Activated CD4-positive, alpha-beta T cell treated with anti-CD3 and anti-CD28 coated beads, Interleukin-2, amount 10 ng/mL, durations not matched to agents 7 days and 5 days (primary cell): ENCODE data around the gene CAMSAP1. TPM values are rescaled to one million over a fixed set of nuclear protein-coding genes. Genes with fewer than 3 reads are reported as not detected.
A peak's percentile ranks its signal among the peaks of the same experiment; 100 is the strongest.

Source experiments
- CTCF ChIA-PET: fragments of 350-600 bp; sonication (Branson Sonifier 250); formaldehyde crosslinking; loops from one replicate; lab custom pipeline; 2021; ENCODE audit warnings: antibody characterized with exemption; lab: Charles Lee
- POLR2A ChIA-PET: fragments of 350-600 bp; sonication (Branson Sonifier 250); formaldehyde crosslinking; loops from one replicate; lab custom pipeline; 2021; ENCODE audit warnings: antibody characterized with exemption; lab: Charles Lee
- DNase-seq: peaks from one replicate; pipeline ENCODE4 v3.0.0-alpha.2; 2020
- H3K27ac Mint-ChIP-seq: one replicate; pipeline ENCODE4 v1.8.0; 2021; ENCODE audit warnings: mild to moderate bottlenecking, moderate library complexity, mixed read lengths
- H3K27me3 Mint-ChIP-seq: one replicate; pipeline ENCODE4 v1.8.0; 2021; ENCODE audit warnings: mixed read lengths
- H3K36me3 Mint-ChIP-seq: one replicate; pipeline ENCODE4 v1.8.0; 2021; ENCODE audit warnings: low read depth, mixed read lengths
- H3K4me1 Mint-ChIP-seq: one replicate; pipeline ENCODE4 v1.8.0; 2021; ENCODE audit warnings: mixed read lengths
- H3K4me3 Mint-ChIP-seq: one replicate; pipeline ENCODE4 v1.8.0; 2021; ENCODE audit warnings: mild to moderate bottlenecking, moderate library complexity, mixed read lengths
- H3K9me3 Mint-ChIP-seq: one replicate; pipeline ENCODE4 v1.8.0; 2021; ENCODE audit warnings: mixed read lengths
- total RNA-seq, 2 experiments: library from RNA; stranded (reverse); gene quantifications; one replicate each; pipeline ENCODE4 v1.2.3, GENCODE V29; 2021

CAMSAP1 gene
- total RNA-seq, 2 experiments from 2014 or later: 20.4 to 22.7 TPM

GRCh38 chr9:135931349-135931820 lies 24.0 kb upstream of the CAMSAP1 start:
- Mint-ChIP-seq H3K4me1 (peaks cover 7% of the 10 kb centered on the region), H3K27ac (no peak overlapping the region), H3K9me3 (peaks cover 3% of the 10 kb centered on the region), H3K27me3 (no peaks in the 10 kb centered on the region), H3K4me3 (no peak overlapping the region), H3K36me3 (peaks cover 27% of the 10 kb centered on the region)
- ChIA-PET CTCF (no interaction called here), POLR2A (no interaction called here)
- DNase-seq: no peak

GRCh38 chr9:135930446-135931345 lies 23.4 kb upstream of the CAMSAP1 start:
- no peak overlapping the region for H3K27ac Mint-ChIP-seq
- POLR2A ChIA-PET: no interaction called here
- H3K4me1 Mint-ChIP-seq: peaks cover 11% of the 10 kb centered on the region
- H3K4me3 Mint-ChIP-seq: no peak overlapping the region
- peaks cover 23% of the 10 kb centered on the region for H3K36me3 Mint-ChIP-seq
- H3K27me3 Mint-ChIP-seq: no peaks in the 10 kb centered on the region
- CTCF ChIA-PET: no interaction called here
- H3K9me3 Mint-ChIP-seq: no peaks in the 10 kb centered on the region
- no peak for DNase-seq

- no peaks in the 10 kb centered on the region for H3K9me3 Mint-ChIP-seq
- no peaks in the 10 kb centered on the region for H3K27me3 Mint-ChIP-seq
- no peak overlapping the region for H3K4me3 Mint-ChIP-seq
- DNase-seq: no peak
- ChIA-PET POLR2A (no interaction called here), CTCF (no interaction called here)
- peaks cover 17% of the 10 kb centered on the region for H3K4me1 Mint-ChIP-seq
- H3K27ac Mint-ChIP-seq: no peak overlapping the region
- H3K36me3 Mint-ChIP-seq: peaks cover 15% of the 10 kb centered on the region
These were observed 22.5 kb upstream of the CAMSAP1 start for GRCh38 chr9:135929656-135930445.

- no peak for DNase-seq
- POLR2A ChIA-PET: no interaction called here
- Mint-ChIP-seq H3K4me3 (no peak overlapping the region), H3K27me3 (no peaks in the 10 kb centered on the region), H3K4me1 (peaks cover 18% of the 10 kb centered on the region), H3K36me3 (peaks cover 14% of the 10 kb centered on the region), H3K9me3 (no peaks in the 10 kb centered on the region), H3K27ac (no peak overlapping the region)
- CTCF ChIA-PET: no interaction called here
These were observed 21.6 kb upstream of the CAMSAP1 start for GRCh38 chr9:135928731-135929655.

GRCh38 chr9:135928074-135928730 lies 20.9 kb upstream of the CAMSAP1 start:
- Mint-ChIP-seq H3K27me3 (no peaks in the 10 kb centered on the region), H3K36me3 (peaks cover 9% of the 10 kb centered on the region), H3K4me1 (peaks cover 18% of the 10 kb centered on the region), H3K27ac (no peak overlapping the region), H3K4me3 (no peak overlapping the region), H3K9me3 (no peaks in the 10 kb centered on the region)
- POLR2A ChIA-PET: no interaction called here
- DNase-seq: no peak
- CTCF ChIA-PET: no interaction called here

GRCh38 chr9:135927195-135928013 lies 20.1 kb upstream of the CAMSAP1 start:
- H3K27me3 Mint-ChIP-seq: no peaks in the 10 kb centered on the region
- POLR2A ChIA-PET: no interaction called here
- no peak overlapping the region for H3K27ac Mint-ChIP-seq

GRCh38 chr9:135926402-135927194 lies 19.3 kb upstream of the CAMSAP1 start:
- no peaks in the 10 kb centered on the region for H3K27me3 Mint-ChIP-seq
- no peak overlapping the region for H3K4me3 Mint-ChIP-seq
- H3K9me3 Mint-ChIP-seq: no peaks in the 10 kb centered on the region
- peak; percentile 23 for DNase-seq
- POLR2A ChIA-PET: no interaction called here
- peaks cover 18% of the 10 kb centered on the region for H3K4me1 Mint-ChIP-seq
- no peak overlapping the region for H3K27ac Mint-ChIP-seq
- H3K36me3 Mint-ChIP-seq: peaks cover 2% of the 10 kb centered on the region
- CTCF ChIA-PET: interaction anchor here (1.1 to 1.6 kb wide), 2 partner anchors 12 to 72 kb away, joined by 3 read pairs; no protein-coding TSS in a partner anchor

More at GRCh38 chr9:135927195-135928013, 20.1 kb upstream of the CAMSAP1 start:
- no peaks in the 10 kb centered on the region for H3K9me3 Mint-ChIP-seq
- H3K36me3 Mint-ChIP-seq: peaks cover 4% of the 10 kb centered on the region
- no peak for DNase-seq
- CTCF ChIA-PET: no interaction called here
- H3K4me1 Mint-ChIP-seq: peaks cover 18% of the 10 kb centered on the region
- H3K4me3 Mint-ChIP-seq: no peak overlapping the region

GRCh38 chr9:135925496-135926133 lies 18.3 kb upstream of the CAMSAP1 start:
- ChIA-PET POLR2A (no interaction called here), CTCF (interaction anchor here (0.8 to 1.6 kb wide), 4 partner anchors 10 to 71 kb away, joined by 3 to 4 read pairs (median 3); no protein-coding TSS in a partner anchor)
- no peaks in the 10 kb centered on the region for H3K36me3 Mint-ChIP-seq
- H3K9me3 Mint-ChIP-seq: no peaks in the 10 kb centered on the region
- peak overlapping the region; percentile 22 for H3K27ac Mint-ChIP-seq
- no peak for DNase-seq
- H3K27me3 Mint-ChIP-seq: no peaks in the 10 kb centered on the region
- peaks cover 18% of the 10 kb centered on the region for H3K4me1 Mint-ChIP-seq
- no peak overlapping the region for H3K4me3 Mint-ChIP-seq

- H3K27me3 Mint-ChIP-seq: no peaks in the 10 kb centered on the region
- no peak overlapping the region for H3K27ac Mint-ChIP-seq
- no peaks in the 10 kb centered on the region for H3K36me3 Mint-ChIP-seq
These were observed 17.4 kb upstream of the CAMSAP1 start for GRCh38 chr9:135924628-135925338.

GRCh38 chr9:135923508-135923907 lies 16.2 kb upstream of the CAMSAP1 start:
- Mint-ChIP-seq H3K9me3 (peaks cover 8% of the 10 kb centered on the region), H3K27me3 (no peaks in the 10 kb centered on the region), H3K36me3 (no peaks in the 10 kb centered on the region), H3K4me1 (peaks cover 18% of the 10 kb centered on the region), H3K27ac (no peak overlapping the region), H3K4me3 (no peak overlapping the region)
- no peak for DNase-seq
- ChIA-PET CTCF (no interaction called here), POLR2A (no interaction called here)

More at GRCh38 chr9:135924628-135925338, 17.4 kb upstream of the CAMSAP1 start:
- no peak for DNase-seq
- Mint-ChIP-seq H3K4me1 (peaks cover 18% of the 10 kb centered on the region), H3K4me3 (no peak overlapping the region), H3K9me3 (no peaks in the 10 kb centered on the region)
- ChIA-PET POLR2A (no interaction called here), CTCF (interaction anchor here (0.8 to 1.6 kb wide), 4 partner anchors 11 to 49 kb away, joined by 3 to 4 read pairs (median 3); no protein-coding TSS in a partner anchor)
